PC-3 (cell line): ENCODE data around the gene C14orf93. TPM values are rescaled to one million over a fixed set of nuclear protein-coding genes. Genes with fewer than 3 reads are reported as not detected.

Source experiments
- ATAC-seq: fragments of 200-7000 bp; cut with Tn5 transposase; 2 replicates; pipeline ENCODE4 v1.9.1; 2020; ENCODE audit warnings: mild to moderate bottlenecking, moderate library complexity
- BruUV-seq: library from RNA; stranded (reverse); fragments of 400-500 nt; replicated peaks from 2 replicates; lab custom pipeline; 2021; lab: Mats Ljungman, UMichigan
- CTCF ChIA-PET: fragments of 300-600 bp; sonication (Branson Sonifier 250); formaldehyde crosslinking; loops from one replicate; lab custom pipeline; 2022; ENCODE audit warnings: antibody characterized with exemption; lab: Charles Lee
- POLR2A ChIA-PET: fragments of 300-600 bp; sonication (Branson Sonifier 250); formaldehyde crosslinking; loops from one replicate; lab custom pipeline; 2022; ENCODE audit warnings: antibody characterized with exemption; ENCODE audit not compliant: unreplicated experiment; lab: Charles Lee
- DNase-seq: peaks from one replicate; pipeline ENCODE4 v3.0.0-alpha.2; 2015
- H2AFZ ChIP-seq: fragments of 300-600 bp; sonication (generic); 2 replicates; pipeline ENCODE4 v1.6.0; 2016; ENCODE audit warnings: antibody characterized with exemption, low read length
- H3F3A ChIP-seq: fragments of 300-600 bp; sonication (generic); one replicate; pipeline ENCODE4 v1.6.0; 2017; ENCODE audit warnings: antibody characterized with exemption, low read length, control low read depth, mild to moderate bottlenecking; ENCODE audit not compliant: unreplicated experiment
- H3K27ac ChIP-seq: fragments of 300-600 bp; sonication (generic); 2 replicates; pipeline ENCODE4 v1.5.1; 2016; ENCODE audit warnings: mild to moderate bottlenecking, low read length
- H3K27me3 ChIP-seq: fragments of 300-600 bp; sonication (generic); 2 replicates; pipeline ENCODE4 v1.6.1; 2016; ENCODE audit warnings: low read length, mixed read lengths
- H3K36me3 ChIP-seq: fragments of 300-600 bp; sonication (generic); 2 replicates; pipeline ENCODE4 v1.6.1; 2016; ENCODE audit warnings: low read depth, mixed run types, low read length, mixed read lengths
- H3K4me1 ChIP-seq: fragments of 300-600 bp; sonication (generic); 2 replicates; pipeline ENCODE4 v1.5.1; 2016; ENCODE audit warnings: low read length; ENCODE audit not compliant: insufficient read depth
- H3K4me2 ChIP-seq: fragments of 300-600 bp; sonication (generic); 2 replicates; pipeline ENCODE4 v1.6.0; 2016; ENCODE audit warnings: low read length
- H3K4me3 ChIP-seq: fragments of 300-600 bp; sonication (generic); 2 replicates; pipeline ENCODE4 v1.5.1; 2016; ENCODE audit warnings: mild to moderate bottlenecking, low read length, mixed read lengths
- H3K79me2 ChIP-seq: fragments of 300-600 bp; sonication (generic); 2 replicates; pipeline ENCODE4 v1.6.1; 2017; ENCODE audit warnings: low read length, mixed read lengths
- H3K9ac ChIP-seq: fragments of 300-600 bp; sonication (generic); 2 replicates; pipeline ENCODE4 v1.6.0; 2016; ENCODE audit warnings: mild to moderate bottlenecking, low read length
- H3K9me2 ChIP-seq: fragments of 300-600 bp; sonication (generic); replicated peaks from 2 replicates; pipeline ENCODE4 v1.6.1; 2016; ENCODE audit warnings: mixed run types, low read length, mixed read lengths
- H3K9me3 ChIP-seq: fragments of 300-600 bp; sonication (generic); 2 replicates; pipeline ENCODE4 v1.6.1; 2016; ENCODE audit warnings: low read length, mixed read lengths
- H4K20me1 ChIP-seq: fragments of 300-600 bp; sonication (generic); 2 replicates; pipeline ENCODE4 v1.6.1; 2016; ENCODE audit warnings: low read length, mixed read lengths
- EZH2 ChIP-seq: fragments of 300-600 bp; sonication (generic); IDR thresholded peaks from one replicate; pipeline ENCODE4 v1.6.1; 2017; ENCODE audit warnings: antibody characterized with exemption, mild to moderate bottlenecking, low read length; ENCODE audit not compliant: unreplicated experiment
- EZH2phosphoT487 ChIP-seq: fragments of 300-600 bp; sonication (generic); IDR thresholded peaks from 2 replicates; pipeline ENCODE4 v1.6.1; 2018; ENCODE audit warnings: mild to moderate bottlenecking, antibody characterized with exemption, low read length, borderline replicate concordance
- intact Hi-C: fragments of 100-400 bp; cut with micrococcal nuclease; formaldehyde crosslinking; loops from 2 replicates; pipeline ENCODE4 v1.9.0; 2023
- total RNA-seq: library from RNA; depleted of rRNA; stranded (reverse); fragments of >200 nt; gene quantifications from 2 replicates; pipeline ENCODE4 v1.2.3, GENCODE V29; 2014
- TF ChIP-seq, protein P1 (sequence below): fragments of 300-600 bp; sonication (generic); conservative IDR thresholded peaks from 2 replicates; pipeline ENCODE4 v1.5.1; 2017; ENCODE audit warnings: antibody characterized with exemption, low read depth, mild to moderate bottlenecking, low read length

C14orf93 gene
- total RNA-seq, 1 experiment from 2014 or later, result 5.8 TPM

DNA sequence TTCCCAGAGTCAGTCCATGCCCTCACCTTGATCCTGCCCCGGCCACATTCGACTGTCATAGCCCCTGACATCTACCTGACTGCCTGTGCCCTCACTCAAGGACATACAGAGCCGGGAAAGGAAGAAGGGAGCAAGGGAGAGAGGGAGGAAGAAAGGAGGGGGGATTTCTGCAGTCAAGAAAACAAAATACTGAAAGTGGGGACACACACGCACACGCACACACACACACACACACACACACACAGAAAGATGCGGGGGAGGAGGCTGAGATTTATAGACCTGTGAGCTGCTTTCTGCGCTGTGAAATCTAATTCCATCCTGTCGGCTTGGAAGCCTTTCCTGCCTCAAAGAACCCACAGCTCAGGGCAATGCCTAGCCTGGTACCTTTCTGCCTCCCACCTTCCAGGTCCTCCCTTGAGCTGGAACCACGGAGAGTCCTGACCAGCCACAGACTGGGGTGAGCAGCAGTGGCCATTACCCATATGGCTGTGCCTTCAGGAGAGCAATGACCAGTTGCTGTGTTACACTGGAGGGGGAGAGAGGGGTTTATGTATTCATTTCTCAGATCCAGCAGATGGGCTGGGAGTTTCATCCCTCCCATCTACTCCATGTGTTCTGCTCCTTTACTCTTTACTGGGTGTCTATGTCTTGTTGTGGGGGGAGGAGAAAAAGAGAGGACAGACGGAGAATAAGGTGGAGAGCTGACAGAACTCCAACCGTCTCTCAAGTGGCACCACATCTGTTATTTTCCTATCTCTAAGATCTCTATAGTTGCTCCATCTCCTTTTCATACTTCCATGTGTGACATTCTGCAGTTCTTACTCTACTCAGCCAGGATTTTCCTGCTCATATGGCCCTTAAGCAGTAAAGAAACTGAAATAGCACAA lies 12.9 kb downstream of the C14orf93 start:
- Histone ChIP-seq H3K9me3 (no peaks in the 10 kb centered on the region), H3K36me3 (no peaks in the 10 kb centered on the region), H3K27ac (no peak overlapping the region), H3K79me2 (no peaks in the 10 kb centered on the region), H3K9me2 (no peaks in the 10 kb centered on the region), H2AFZ (no peak overlapping the region), H4K20me1 (no peaks in the 10 kb centered on the region), H3K4me1 (peaks cover 5% of the 10 kb centered on the region; the same call in 1 of the 2 replicates), H3K4me2 (no peak overlapping the region), H3F3A (no peaks in the 10 kb centered on the region), H3K4me3 (no peak overlapping the region), H3K9ac (no peak overlapping the region), H3K27me3 (no peaks in the 10 kb centered on the region)
- ATAC-seq (no peak), DNase-seq (no peak)
- intact Hi-C loops, result no loop called here
- no TSS peak for BruUV-seq
- POLR2A ChIA-PET, result no interaction called here
- CTCF ChIA-PET, result interaction anchor here (2.7 kb wide), 1 partner anchor 11 kb away, joined by 22 read pairs; no protein-coding TSS in a partner anchor
- TF ChIP-seq EZH2phosphoT487 (no peak), EZH2 (no peak)
- TF ChIP-seq, protein P1, sequence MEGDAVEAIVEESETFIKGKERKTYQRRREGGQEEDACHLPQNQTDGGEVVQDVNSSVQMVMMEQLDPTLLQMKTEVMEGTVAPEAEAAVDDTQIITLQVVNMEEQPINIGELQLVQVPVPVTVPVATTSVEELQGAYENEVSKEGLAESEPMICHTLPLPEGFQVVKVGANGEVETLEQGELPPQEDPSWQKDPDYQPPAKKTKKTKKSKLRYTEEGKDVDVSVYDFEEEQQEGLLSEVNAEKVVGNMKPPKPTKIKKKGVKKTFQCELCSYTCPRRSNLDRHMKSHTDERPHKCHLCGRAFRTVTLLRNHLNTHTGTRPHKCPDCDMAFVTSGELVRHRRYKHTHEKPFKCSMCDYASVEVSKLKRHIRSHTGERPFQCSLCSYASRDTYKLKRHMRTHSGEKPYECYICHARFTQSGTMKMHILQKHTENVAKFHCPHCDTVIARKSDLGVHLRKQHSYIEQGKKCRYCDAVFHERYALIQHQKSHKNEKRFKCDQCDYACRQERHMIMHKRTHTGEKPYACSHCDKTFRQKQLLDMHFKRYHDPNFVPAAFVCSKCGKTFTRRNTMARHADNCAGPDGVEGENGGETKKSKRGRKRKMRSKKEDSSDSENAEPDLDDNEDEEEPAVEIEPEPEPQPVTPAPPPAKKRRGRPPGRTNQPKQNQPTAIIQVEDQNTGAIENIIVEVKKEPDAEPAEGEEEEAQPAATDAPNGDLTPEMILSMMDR, result no peak

DNA sequence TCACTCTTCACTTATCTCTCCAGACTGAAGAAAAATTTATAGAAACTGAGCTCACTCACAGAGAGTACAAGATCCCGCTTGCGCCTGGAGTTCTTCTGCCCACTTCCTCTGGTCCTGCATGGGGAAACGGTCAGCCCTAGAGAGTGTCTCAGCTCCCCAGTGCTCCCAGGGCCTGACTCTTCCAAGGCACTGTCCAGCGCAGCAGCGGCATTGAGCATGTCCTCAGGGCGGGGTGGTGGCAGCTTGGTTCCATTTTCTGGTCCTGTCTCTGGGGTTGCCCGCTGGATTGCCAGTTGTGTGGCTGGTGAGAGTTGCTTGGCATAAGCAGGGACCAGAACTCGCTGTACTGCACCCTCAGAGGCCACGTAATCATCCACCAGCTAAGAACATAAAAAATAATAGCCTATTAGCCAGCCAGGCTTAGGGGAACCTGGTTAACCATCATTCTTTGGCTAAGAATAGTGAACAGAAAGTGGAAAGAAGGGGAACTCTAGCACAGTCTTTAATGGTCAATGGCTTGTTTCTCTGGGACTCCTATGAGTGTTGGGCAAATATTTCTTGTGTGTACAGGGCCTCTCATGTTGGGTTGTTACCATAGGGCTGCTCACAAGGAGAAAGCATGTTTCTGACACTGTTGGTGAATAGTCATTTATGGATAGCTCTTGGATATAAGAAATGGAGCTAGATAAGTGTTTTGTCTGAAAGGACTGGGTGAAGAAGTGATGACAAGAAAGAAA lies 13.9 kb downstream of the C14orf93 start:
- ChIA-PET POLR2A (no interaction called here), CTCF (interaction anchor here (0.6 to 2.7 kb wide), 3 partner anchors 10 to 1014 kb away, joined by 3 to 22 read pairs (median 20); partner anchors contain the start of gene CDH24)
- Histone ChIP-seq H3K79me2 (no peaks in the 10 kb centered on the region), H3K9me2 (no peaks in the 10 kb centered on the region), H3K27me3 (no peaks in the 10 kb centered on the region), H3K4me3 (no peak overlapping the region), H3K4me2 (no peak overlapping the region), H3F3A (no peaks in the 10 kb centered on the region), H3K27ac (no peak overlapping the region), H3K4me1 (peaks cover 5% of the 10 kb centered on the region; the same call in 1 of the 2 replicates), H2AFZ (no peak overlapping the region), H4K20me1 (no peaks in the 10 kb centered on the region), H3K36me3 (no peaks in the 10 kb centered on the region), H3K9ac (no peak overlapping the region), H3K9me3 (no peaks in the 10 kb centered on the region)
- intact Hi-C loops, result loop anchor here (2.0 kb wide), 1 partner anchor 29 kb away; no protein-coding TSS in a partner anchor
- ATAC-seq (no peak), DNase-seq (no peak)
- BruUV-seq, result no TSS peak
- TF ChIP-seq EZH2 (no peak), EZH2phosphoT487 (no peak)
- TF ChIP-seq, protein P1, result no peak
